ENCODE measurements around the gene C2orf72. TPM values are rescaled to one million over a fixed set of nuclear protein-coding genes. Genes with fewer than 3 reads are reported as not detected.

Gene C2orf72
- total and polyA plus RNA-seq, 7 experiments from 2014 or later: 0.60 TPM; not detected in 6

Other genes starting within 250 kb of the C2orf72 start
- 10 to 100 TPM in 4 of 5 experiments, 1 to 10 TPM in 1; 7.4 to 27.7 (median 24.7) TPM for gene ITM2C, start 172.6 kb upstream of the C2orf72 start, total RNA-seq
- gene ITM2C, start 172.6 kb upstream of the C2orf72 start, polyA plus RNA-seq: 10 to 100 TPM; 36.2 to 37.4 TPM
- gene GPR55, start 112.3 kb upstream of the C2orf72 start, total RNA-seq: 1 to 10 TPM; 1.3 to 8.8 (median 2.5) TPM
- 1 to 10 TPM; 1.4 to 1.5 TPM for gene GPR55, start 112.3 kb upstream of the C2orf72 start, polyA plus RNA-seq
- gene SPATA3, start 41.4 kb upstream of the C2orf72 start, total RNA-seq: not detected
- gene SPATA3, start 41.4 kb upstream of the C2orf72 start, polyA plus RNA-seq: not detected
- 100 to 1,000 TPM in 1 of 5 experiments, 10 to 100 TPM in 4; 30.3 to 121 (median 40.1) TPM for gene PSMD1, start 19.3 kb downstream of the C2orf72 start, total RNA-seq
- 10 to 100 TPM; 58.2 to 63.3 TPM for gene PSMD1, start 19.3 kb downstream of the C2orf72 start, polyA plus RNA-seq
- not detected for gene HTR2B, start 87.5 kb downstream of the C2orf72 start, total RNA-seq
- under 1 TPM; 0.09 to 0.10 TPM for gene HTR2B, start 87.5 kb downstream of the C2orf72 start, polyA plus RNA-seq
- gene ARMC9, start 161.1 kb downstream of the C2orf72 start, total RNA-seq: 1 to 10 TPM in 2 of 5 experiments, under 1 TPM in 3; 0.69 to 2.0 (median 0.85) TPM
- gene ARMC9, start 161.1 kb downstream of the C2orf72 start, polyA plus RNA-seq: under 1 TPM; 0.45 to 0.98 TPM